Measurements from ENCODE around the gene BACE1. TPM values are rescaled to one million over a fixed set of nuclear protein-coding genes. Genes with fewer than 3 reads are reported as not detected.

The BACE1 gene
- 32.6 and 49.4 TPM in 2 replicates for total RNA-seq

GRCh38 chr11:117316197-117316961 lies at the start of gene BACE1:
BACE1 (minus strand) TSS chr11:117316256; CDS start chr11:117315795, 461 bp downstream.

DNA sequence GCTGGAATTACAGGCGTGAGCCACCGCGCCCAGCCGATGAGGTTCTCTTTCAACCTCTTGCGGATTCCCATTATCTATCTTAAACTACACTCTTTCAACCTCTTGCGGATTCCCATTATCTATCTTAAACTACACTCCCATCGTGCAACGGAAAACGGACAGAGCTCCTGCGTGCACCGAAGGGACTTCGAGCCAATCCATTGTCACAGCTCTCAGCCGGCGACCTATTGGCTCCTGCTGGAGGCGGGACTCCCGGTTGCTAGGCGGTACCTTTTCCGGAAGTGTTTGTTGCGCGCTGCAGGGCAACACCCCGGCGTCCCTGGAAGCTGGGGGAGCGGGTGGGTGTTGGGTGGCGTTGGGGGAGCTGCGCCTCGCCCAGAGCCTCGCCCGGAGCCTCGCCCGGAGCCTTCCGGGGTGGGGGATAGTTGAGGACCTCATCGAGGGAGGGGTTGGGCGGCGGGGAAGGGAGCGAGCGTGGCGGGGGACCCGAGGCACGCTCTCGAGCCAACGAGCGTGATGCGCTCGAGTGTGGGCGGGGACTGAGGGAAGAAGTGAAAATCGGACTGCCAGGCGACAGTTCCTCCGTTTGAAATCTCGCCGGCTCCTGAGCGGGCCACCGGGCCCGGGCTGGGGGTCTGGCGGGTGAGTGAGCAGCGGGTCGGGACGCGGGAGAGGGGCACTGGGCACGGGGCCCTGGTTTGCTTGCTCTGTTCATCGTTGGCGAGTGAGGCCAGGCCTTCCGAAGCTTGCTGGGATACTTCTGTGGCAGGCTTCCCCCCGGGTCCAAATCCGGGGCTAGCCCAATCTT lies 11.7 kb upstream of the BACE1 start, which contains the start of gene CEP164:
TSS of gene CEP164 (plus strand) at position 288 of the 808 bp plus-strand sequence. CDS start 10,733 bp downstream, outside the sequence.

GRCh38 chr11:117290809-117291396 lies 25.2 kb downstream of the BACE1 start, which contains the start of gene BACE1-AS:
BACE1-AS (plus strand) TSS chr11:117291346.

Small RNA genes lying within 50 kb of the gene (small RNA-seq; reads per million reads assigned to genes)
- gene RF00564 (ENCODE audit: low replicate concordance) = not detected

Other genes with a start within 250 kb of the BACE1 start
- gene SIK3, start 217.8 kb downstream of the BACE1 start, total RNA-seq = 21.9 and 23.0 TPM in 2 replicates
- gene PAFAH1B2, start 172.0 kb downstream of the BACE1 start, total RNA-seq = 99.8 and 254 TPM in 2 replicates
- 21.8 and 35.0 TPM in 2 replicates for gene SIDT2, start 137.5 kb downstream of the BACE1 start, total RNA-seq
- 1,440 and 2,227 TPM in 2 replicates for gene TAGLN, start 116.9 kb downstream of the BACE1 start, total RNA-seq
- 51.0 and 85.6 TPM in 2 replicates for gene PCSK7, start 84.2 kb downstream of the BACE1 start, total RNA-seq
- 12.6 and 15.8 TPM in 2 replicates for gene RNF214, start 83.6 kb downstream of the BACE1 start, total RNA-seq
- 3.4 and 4.8 TPM in 2 replicates for gene BACE1-AS, start 24.9 kb downstream of the BACE1 start, total RNA-seq
- 32.6 and 46.7 TPM in 2 replicates for gene CEP164, start 11.6 kb upstream of the BACE1 start, total RNA-seq